ENCODE results near the gene CLPTM1L. TPM values are rescaled to one million over a fixed set of nuclear protein-coding genes. Genes with fewer than 3 reads are reported as not detected.

Gene CLPTM1L
- total RNA-seq, 4 donors from 2014 or later, result 149 to 215 (median 179) TPM

DNA sequence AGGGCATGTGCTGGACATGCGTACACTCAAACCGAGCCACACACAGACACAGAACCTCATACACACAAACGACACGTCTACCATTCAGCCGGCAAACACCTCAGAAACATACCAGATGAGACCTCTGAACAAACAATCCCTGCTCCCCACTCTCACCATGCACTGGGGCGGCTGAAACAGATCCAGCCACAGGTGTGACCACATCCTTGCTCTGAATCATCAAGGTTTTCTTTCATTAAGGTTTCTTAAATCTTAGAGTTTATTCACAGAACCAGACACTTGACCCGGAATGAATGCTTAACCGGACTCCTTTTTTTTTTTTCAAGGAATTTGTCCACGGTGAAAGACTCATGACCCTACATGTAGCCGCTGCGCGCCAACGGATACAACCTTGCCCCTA is 76.2 kb downstream of the CLPTM1L start:
- no peak for DNase-seq
- TF ChIP-seq, protein P1, sequence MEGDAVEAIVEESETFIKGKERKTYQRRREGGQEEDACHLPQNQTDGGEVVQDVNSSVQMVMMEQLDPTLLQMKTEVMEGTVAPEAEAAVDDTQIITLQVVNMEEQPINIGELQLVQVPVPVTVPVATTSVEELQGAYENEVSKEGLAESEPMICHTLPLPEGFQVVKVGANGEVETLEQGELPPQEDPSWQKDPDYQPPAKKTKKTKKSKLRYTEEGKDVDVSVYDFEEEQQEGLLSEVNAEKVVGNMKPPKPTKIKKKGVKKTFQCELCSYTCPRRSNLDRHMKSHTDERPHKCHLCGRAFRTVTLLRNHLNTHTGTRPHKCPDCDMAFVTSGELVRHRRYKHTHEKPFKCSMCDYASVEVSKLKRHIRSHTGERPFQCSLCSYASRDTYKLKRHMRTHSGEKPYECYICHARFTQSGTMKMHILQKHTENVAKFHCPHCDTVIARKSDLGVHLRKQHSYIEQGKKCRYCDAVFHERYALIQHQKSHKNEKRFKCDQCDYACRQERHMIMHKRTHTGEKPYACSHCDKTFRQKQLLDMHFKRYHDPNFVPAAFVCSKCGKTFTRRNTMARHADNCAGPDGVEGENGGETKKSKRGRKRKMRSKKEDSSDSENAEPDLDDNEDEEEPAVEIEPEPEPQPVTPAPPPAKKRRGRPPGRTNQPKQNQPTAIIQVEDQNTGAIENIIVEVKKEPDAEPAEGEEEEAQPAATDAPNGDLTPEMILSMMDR (IDR thresholded peaks at IDR 0.05), result no peak
- no peak for TF ChIP-seq POLR2A (IDR thresholded peaks at IDR 0.05)
- Histone ChIP-seq H3K27ac (no peak overlapping the region), H3K4me1 (no peaks in the 10 kb centered on the region), H3K9me3 (no peaks in the 10 kb centered on the region), H3K27me3 (no peaks in the 10 kb centered on the region), H3K36me3 (no peaks in the 10 kb centered on the region), H3K4me3 (replicated peaks in 1 of 3) (no peak overlapping the region)
- 88 to 92% methylated on average over 13 of the region's 13 CpGs for WGBS, 2 donors
- intact Hi-C loops (cut with DNase I), result no loop called here

DNA sequence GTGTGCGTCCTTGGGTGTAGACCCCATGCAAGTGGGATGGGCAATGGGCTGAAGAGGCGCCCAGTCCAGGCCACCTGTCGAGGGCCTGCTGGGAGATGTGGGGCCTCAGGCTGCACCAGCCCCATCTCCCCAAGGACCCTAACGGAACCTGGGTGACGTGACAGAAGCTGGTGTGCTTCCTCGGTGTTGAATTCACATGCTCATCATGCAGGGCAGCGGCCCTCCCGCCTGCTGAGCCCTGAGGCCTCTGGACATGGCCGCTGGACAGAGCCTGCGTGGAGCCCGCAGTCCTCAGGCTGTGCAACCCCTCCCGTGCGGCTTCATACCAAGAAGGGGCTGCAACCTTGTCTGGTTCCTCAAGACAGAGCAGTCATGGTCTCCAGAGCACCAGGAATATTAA is 76.8 kb downstream of the CLPTM1L start:
- no peaks in the 10 kb centered on the region for H3K27me3 ChIP-seq
- no peak for DNase-seq
- H3K4me1 ChIP-seq, result no peaks in the 10 kb centered on the region
- no peak overlapping the region for H3K27ac ChIP-seq
- intact Hi-C loops (cut with DNase I), result no loop called here
- H3K9me3 ChIP-seq, result no peaks in the 10 kb centered on the region
- TF ChIP-seq, protein P1 (IDR thresholded peaks at IDR 0.05), result no peak
- TF ChIP-seq POLR2A (IDR thresholded peaks at IDR 0.05), result no peak
- 88 to 93% methylated on average over 7 to 9 of the region's 13 CpGs for WGBS, 2 donors
- H3K4me3 ChIP-seq (replicated peaks in 1 of 3), result no peak overlapping the region
- H3K36me3 ChIP-seq, result no peaks in the 10 kb centered on the region

Small RNA genes lying within 50 kb of the gene (microRNA-seq; reads per million reads assigned to microRNA genes)
- gene MIR4457, result not detected

Small RNA genes lying within 50 kb of the gene (small RNA-seq; reads per million reads assigned to genes)
- not detected for gene MIR4457

Other genes starting within 250 kb of the CLPTM1L start
- 10 to 100 TPM; 26.1 to 41.6 (median 29.1) TPM for gene SLC12A7, start 233.0 kb downstream of the CLPTM1L start, total RNA-seq
- not detected for gene SLC6A19, start 143.5 kb downstream of the CLPTM1L start, total RNA-seq
- gene SLC6A18, start 119.7 kb downstream of the CLPTM1L start, total RNA-seq, result not detected
- not detected for gene TERT, start 50.0 kb downstream of the CLPTM1L start, total RNA-seq
- under 1 TPM in 3 of 4 donors, not detected in 1; 0.54 to 0.67 (median 0.54) TPM for gene SLC6A3, start 100.3 kb upstream of the CLPTM1L start, total RNA-seq
- 10 to 100 TPM; 30.9 to 35.7 (median 33.3) TPM for gene LPCAT1, start 178.9 kb upstream of the CLPTM1L start, total RNA-seq